ENCODE measurements around the gene ANO1.

DNA sequence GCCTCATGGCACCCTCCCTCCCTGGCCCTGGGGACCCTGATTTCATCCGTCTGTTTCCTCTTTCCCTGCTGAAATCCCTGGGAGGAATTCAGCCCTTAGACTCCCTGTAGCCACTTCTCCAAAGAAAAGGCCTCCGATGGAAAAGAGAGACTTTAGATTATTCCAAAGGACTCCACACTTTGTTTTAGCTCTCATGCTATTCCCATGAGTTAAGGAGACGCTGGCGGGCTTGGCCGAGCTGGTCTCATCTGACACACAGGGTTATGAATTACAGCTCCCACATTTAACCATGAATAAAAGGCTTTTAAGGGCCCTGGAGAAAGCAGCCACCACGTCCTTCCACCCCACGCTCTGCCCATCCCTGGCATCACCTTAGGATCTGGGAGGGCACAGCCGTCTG lies 57.0 kb downstream of the ANO1 start:
- TF ChIP-seq HDAC6 (IDR thresholded peaks at IDR 0.05; ENCODE audit: low read depth, low read length) (no peak), CTCF (IDR thresholded peaks at IDR 0.05; ENCODE audit: control extremely low read depth in 1 of 3, insufficient read depth in 1 of 3, low read depth in 1 of 3, low read length in 3 of 3) (no peak), POLR2A (IDR thresholded peaks at IDR 0.05; ENCODE audit: control extremely low read depth in 1 of 2, low read depth in 2 of 2, low read length in 2 of 2) (no peak), EZH2 (IDR thresholded peaks at IDR 0.05; ENCODE audit: low read depth, low read length, severe bottlenecking) (no peak)
